Ovary (tissue), 3 donors: ENCODE measurements around the gene GLCCI1.

Source experiments
- CTCF ChIP-seq, 3 donors: fragments of 450-650 bp in 2 of 3; fragments of 200-600 bp in 1 of 3; IDR thresholded peaks; one replicate each; pipeline versions ENCODE4 v1.5.1 to v1.8.0; 2016 to 2022; ENCODE audit warnings: antibody characterized with exemption in 3 of 3, mild to moderate bottlenecking in 1 of 3
- POLR2A ChIP-seq: fragments of 450-650 bp; IDR thresholded peaks from one replicate; pipeline ENCODE4 v1.6.1; 2017; ENCODE audit warnings: antibody characterized with exemption, mild to moderate bottlenecking, moderate library complexity
- donor health status: DM: no; HTN: no; CAD: no.

GRCh38 chr7:8078418-8078817 is 109.8 kb downstream of the GLCCI1 start:
- no peak for TF ChIP-seq CTCF (IDR thresholded peaks at IDR 0.05)
- TF ChIP-seq POLR2A = no peak
